Endothelial cell of umbilical vein (primary cell): ENCODE data around the gene MAP2K4.

ENCODE experiments used
- POLR2A ChIP-seq: IDR thresholded peaks from 2 replicates; pipeline ENCODE4 v1.6.1; 2012; ENCODE audit warnings: low read depth, mild to moderate bottlenecking, control low read depth, low read length
- TF ChIP-seq, protein P1 (sequence below), 2 donors: IDR thresholded peaks; 1 replicate in 1 of 2; 2 replicates in 1 of 2; pipeline ENCODE4 v1.5.1; 2011; ENCODE audit warnings: low read length in 2 of 2, mild to moderate bottlenecking in 2 of 2, moderate library complexity in 2 of 2, control low read depth in 1 of 2, inconsistent platforms in 1 of 2, low read depth in 1 of 2; ENCODE audit not compliant: insufficient read depth in 1 of 2; ENCODE audit errors: extremely low read depth in 1 of 2

DNA sequence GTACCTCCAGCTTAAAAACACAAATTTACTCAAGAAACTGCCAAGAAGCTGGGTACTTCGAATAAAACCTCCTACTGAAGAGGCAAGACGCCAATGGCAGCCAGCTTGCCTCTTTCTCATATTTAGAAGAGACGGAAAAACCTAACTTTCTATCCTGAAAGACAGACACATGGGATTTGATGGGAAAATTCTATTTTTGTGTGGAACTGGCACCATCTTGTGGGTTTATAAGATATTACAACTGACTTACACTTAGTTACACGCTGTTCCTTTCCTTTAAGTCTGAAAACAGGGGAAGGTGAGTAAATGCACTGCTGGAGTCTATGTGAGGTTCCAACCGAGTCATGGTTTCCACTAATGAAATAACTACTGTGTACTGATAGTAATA lies 33.7 kb upstream of the MAP2K4 start:
- TF ChIP-seq, protein P1, sequence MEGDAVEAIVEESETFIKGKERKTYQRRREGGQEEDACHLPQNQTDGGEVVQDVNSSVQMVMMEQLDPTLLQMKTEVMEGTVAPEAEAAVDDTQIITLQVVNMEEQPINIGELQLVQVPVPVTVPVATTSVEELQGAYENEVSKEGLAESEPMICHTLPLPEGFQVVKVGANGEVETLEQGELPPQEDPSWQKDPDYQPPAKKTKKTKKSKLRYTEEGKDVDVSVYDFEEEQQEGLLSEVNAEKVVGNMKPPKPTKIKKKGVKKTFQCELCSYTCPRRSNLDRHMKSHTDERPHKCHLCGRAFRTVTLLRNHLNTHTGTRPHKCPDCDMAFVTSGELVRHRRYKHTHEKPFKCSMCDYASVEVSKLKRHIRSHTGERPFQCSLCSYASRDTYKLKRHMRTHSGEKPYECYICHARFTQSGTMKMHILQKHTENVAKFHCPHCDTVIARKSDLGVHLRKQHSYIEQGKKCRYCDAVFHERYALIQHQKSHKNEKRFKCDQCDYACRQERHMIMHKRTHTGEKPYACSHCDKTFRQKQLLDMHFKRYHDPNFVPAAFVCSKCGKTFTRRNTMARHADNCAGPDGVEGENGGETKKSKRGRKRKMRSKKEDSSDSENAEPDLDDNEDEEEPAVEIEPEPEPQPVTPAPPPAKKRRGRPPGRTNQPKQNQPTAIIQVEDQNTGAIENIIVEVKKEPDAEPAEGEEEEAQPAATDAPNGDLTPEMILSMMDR (IDR thresholded peaks at IDR 0.05; ENCODE audit: extremely low read depth in 1 of 2, insufficient read depth in 1 of 2, low read depth in 1 of 2, low read length in 2 of 2), result peak; percentile 30 to 35
- no peak for TF ChIP-seq POLR2A
